GM18858 (cell line): ENCODE data around the gene XBP1.
"Not testable (repeated sequence)": the region's sequence is repeated elsewhere in the genome, so short reads cannot be mapped to it uniquely, and the experiment has no call there.

Source experiments
- ATAC-seq: cut with Tn5 transposase; IDR thresholded peaks from one replicate; pipeline ENCODE4 v1.9.1; 2021; ENCODE audit not compliant: unreplicated experiment

Gene XBP1

GRCh38 chr22:28800308-28801041, at the start of gene XBP1:
TSS of gene XBP1 (minus strand) at chr22:28800569.
- ATAC-seq, result peak; percentile 52

GRCh38 chr22:28846994-28847393, 46.6 kb upstream of the XBP1 start:
- no peak for ATAC-seq

GRCh38 chr22:28844277-28844676, 43.9 kb upstream of the XBP1 start:
- ATAC-seq, result not testable (repeated sequence)

GRCh38 chr22:28843633-28844032, 43.3 kb upstream of the XBP1 start:
- ATAC-seq, result no peak

GRCh38 chr22:28841111-28841510, 40.7 kb upstream of the XBP1 start:
- ATAC-seq, result no peak

GRCh38 chr22:28838971-28839370, 38.6 kb upstream of the XBP1 start:
- no peak for ATAC-seq

- no peak for ATAC-seq
These were observed 37.3 kb upstream of the XBP1 start for GRCh38 chr22:28837640-28838039.

- ATAC-seq, result no peak
These were observed 35.3 kb upstream of the XBP1 start for GRCh38 chr22:28835630-28836189.

GRCh38 chr22:28833276-28833923, 33.0 kb upstream of the XBP1 start:
- ATAC-seq, result no peak

GRCh38 chr22:28832731-28833130, 32.4 kb upstream of the XBP1 start:
- no peak for ATAC-seq

GRCh38 chr22:28831140-28832072, 31.0 kb upstream of the XBP1 start:
- no peak for ATAC-seq

- ATAC-seq, result no peak
These were observed 30.1 kb upstream of the XBP1 start for GRCh38 chr22:28830441-28830840.

GRCh38 chr22:28829358-28830181, 29.2 kb upstream of the XBP1 start:
- ATAC-seq, result peak; percentile 40

GRCh38 chr22:28826921-28827320, 26.6 kb upstream of the XBP1 start:
- no peak for ATAC-seq

- ATAC-seq, result not testable (repeated sequence)
These were observed 26.1 kb upstream of the XBP1 start for GRCh38 chr22:28826430-28826829.

GRCh38 chr22:28824455-28824854, 24.1 kb upstream of the XBP1 start:
- not testable (repeated sequence) for ATAC-seq

GRCh38 chr22:28822930-28823551, 22.7 kb upstream of the XBP1 start:
- no peak for ATAC-seq

- no peak for ATAC-seq
These were observed 21.1 kb upstream of the XBP1 start for GRCh38 chr22:28821452-28821851.

GRCh38 chr22:28820885-28821284, 20.5 kb upstream of the XBP1 start:
- ATAC-seq, result no peak
